ENCODE results near the gene SQSTM1. TPM values are rescaled to one million over a fixed set of nuclear protein-coding genes. Genes with fewer than 3 reads are reported as not detected.
A peak's percentile ranks its signal among the peaks of the same experiment; 100 is the strongest.

Gene SQSTM1
- total RNA-seq, 2 donors from 2014 or later = 375 to 469 TPM

DNA sequence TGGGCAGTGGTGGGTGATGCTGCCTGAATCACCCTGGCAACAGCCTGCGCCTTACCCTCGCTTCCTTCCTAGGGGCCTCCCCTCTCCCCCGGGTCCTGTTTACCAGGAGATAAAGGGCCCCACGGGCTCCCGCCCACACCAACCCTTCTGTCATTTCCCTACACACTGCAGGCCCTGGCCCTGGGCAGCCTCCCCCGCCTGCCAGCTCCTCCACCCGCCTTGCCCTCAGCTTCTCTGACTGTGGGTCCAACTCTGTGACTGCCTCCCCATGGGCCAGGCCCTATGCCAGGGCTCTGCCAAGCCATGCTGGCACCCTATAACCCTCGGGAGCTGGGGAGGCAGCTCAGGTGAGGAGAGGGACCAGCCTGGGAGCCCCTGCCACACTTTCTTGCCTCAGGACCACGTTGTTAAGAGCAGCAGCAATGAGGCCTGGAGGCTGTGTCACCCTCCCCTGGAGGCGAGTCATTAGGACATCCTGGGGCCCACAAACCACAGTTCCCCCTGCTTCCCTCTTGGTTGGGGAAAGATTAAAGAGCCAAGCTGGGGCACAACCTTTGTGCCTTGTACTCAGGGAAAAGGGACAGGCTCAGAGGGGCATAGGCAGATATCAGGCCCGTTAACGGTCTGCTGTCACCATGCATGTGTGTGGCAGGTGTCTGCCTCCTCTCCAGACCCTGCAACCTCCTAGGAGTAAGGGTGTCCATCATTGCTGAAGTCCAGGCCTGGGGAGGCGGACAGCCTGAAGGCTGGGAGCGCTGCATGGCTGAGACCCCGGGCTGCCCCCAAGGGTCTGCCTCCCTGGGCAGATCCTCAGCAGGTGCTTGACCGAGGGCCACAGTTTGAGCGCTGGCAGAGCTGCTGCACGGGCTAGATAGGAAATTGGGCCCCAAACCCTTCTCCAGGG is 16.8 kb upstream of the SQSTM1 start:
- Histone ChIP-seq H3K4me3 (no peak overlapping the region), H3K4me1 (ENCODE audit: control insufficient read depth in 1 of 2, low read depth in 2 of 2) (peaks cover 15 to 29% of the 10 kb centered on the region in 2 donors), H3K27ac (no peak overlapping the region), H3K27me3 (replicated peaks; ENCODE audit: insufficient read depth) (no peaks in the 10 kb centered on the region), H3K36me3 (peaks cover 18% of the 10 kb centered on the region), H3K9me3 (no peaks in the 10 kb centered on the region)
- DNase-seq (ENCODE audit: low spot score) = no peak
- no peak for ATAC-seq (ENCODE audit: insufficient number of reproducible peaks, low FRiP score, low read depth)
- no peak for TF ChIP-seq CTCF (IDR thresholded peaks at IDR 0.05)

DNA sequence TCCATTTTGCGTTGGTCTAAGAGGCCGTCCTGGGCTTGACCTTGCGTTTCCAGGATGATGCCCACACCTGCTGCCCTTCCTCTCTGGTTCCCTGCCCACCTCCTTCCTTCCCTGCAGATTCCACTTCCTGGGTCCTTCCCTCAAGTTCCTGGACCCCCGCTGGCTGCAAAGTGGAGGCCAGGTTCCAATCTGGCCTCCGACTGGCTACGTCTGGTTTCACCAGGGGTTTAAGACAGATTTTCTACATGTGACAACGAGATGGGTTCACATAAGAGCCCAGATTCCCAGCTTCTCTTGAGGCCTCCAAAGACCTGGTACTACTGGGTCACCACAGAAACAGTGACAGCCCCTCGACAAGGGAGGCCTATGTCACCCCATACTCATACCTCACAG is 16.2 kb upstream of the SQSTM1 start:
- TF ChIP-seq CTCF (IDR thresholded peaks at IDR 0.05) = no peak
- H3K36me3 ChIP-seq = peaks cover 12% of the 10 kb centered on the region
- no peak for ATAC-seq (ENCODE audit: insufficient number of reproducible peaks, low FRiP score, low read depth)
- peak overlapping the region; percentile 95 for H3K4me3 ChIP-seq
- no peak overlapping the region for H3K27ac ChIP-seq
- H3K4me1 ChIP-seq (ENCODE audit: control insufficient read depth in 1 of 2, low read depth in 2 of 2) = peaks cover 15 to 29% of the 10 kb centered on the region in 2 donors
- H3K9me3 ChIP-seq = no peaks in the 10 kb centered on the region
- no peak for DNase-seq (ENCODE audit: low spot score)
- no peaks in the 10 kb centered on the region for H3K27me3 ChIP-seq (replicated peaks; ENCODE audit: insufficient read depth)

DNA sequence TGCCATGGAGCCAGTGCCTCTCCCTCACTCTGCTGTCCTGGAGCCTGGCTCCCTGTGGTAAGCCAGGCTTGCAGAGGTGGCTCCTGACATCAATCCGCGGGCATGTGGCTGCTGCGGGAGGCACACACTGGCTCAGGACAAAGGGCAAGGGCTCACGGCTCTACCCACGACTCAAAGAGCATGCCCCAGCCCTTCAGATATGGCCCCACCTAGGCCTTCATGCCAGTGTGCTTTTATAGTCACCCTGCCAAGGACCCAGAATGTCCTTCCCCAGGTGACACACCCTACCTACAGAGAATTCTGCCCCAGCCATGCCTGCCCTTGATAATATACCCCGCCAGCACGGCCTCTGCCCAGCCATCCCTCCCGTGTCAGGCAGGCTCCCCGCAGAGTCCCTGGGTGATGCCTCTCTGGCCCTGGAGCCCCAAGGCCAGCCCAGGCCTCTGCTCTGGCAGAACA is 15.6 kb upstream of the SQSTM1 start:
- Histone ChIP-seq H3K27ac (peak overlapping the region; percentile 54 to 85), H3K27me3 (replicated peaks; ENCODE audit: insufficient read depth) (no peaks in the 10 kb centered on the region), H3K4me1 (ENCODE audit: control insufficient read depth in 1 of 2, low read depth in 2 of 2) (peaks cover 15 to 29% of the 10 kb centered on the region in 2 donors), H3K4me3 (peak overlapping the region; percentile 95), H3K36me3 (peaks cover 6% of the 10 kb centered on the region), H3K9me3 (no peaks in the 10 kb centered on the region)
- ATAC-seq (ENCODE audit: insufficient number of reproducible peaks, low FRiP score, low read depth) (no peak), DNase-seq (ENCODE audit: low spot score) (no peak)
- no peak for TF ChIP-seq CTCF (IDR thresholded peaks at IDR 0.05)

DNA sequence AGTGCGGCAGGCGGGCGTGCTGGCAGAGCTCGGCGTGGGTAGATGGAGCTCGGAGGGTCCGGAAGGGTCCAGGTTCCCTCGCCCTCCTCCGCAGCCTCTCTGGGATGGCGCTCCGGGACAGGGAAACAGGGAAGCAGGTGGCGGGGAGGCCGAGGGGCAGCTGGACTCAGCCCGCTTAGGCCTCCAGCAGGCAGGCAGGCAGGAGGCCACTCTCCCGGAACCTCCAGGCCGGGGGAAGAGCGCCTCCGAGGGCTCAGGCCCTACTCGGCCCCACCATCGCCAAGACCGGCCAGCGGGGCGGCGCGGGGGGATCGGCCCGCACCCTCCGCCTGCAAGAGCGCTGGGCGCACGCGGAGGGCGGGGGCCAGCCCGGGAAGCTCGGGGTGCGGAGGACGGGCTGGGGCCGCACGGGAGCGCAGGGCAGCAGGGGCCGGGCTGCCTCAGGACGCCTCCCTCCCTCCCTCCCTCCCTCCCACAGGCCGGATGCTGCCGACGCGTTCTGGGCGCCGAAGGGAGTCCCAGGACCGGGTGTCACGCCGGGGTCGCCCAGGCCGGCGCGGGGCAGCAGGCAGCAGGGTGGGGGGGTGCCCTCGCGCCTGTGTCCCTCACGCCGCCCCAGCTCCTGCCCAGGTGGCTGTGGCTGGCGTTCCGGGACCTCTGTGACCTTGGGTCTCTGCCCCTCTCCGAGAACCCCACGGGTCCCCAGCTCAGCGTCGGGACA is 15.0 kb upstream of the SQSTM1 start:
- Histone ChIP-seq H3K4me1 (ENCODE audit: control insufficient read depth in 1 of 2, low read depth in 2 of 2) (peaks cover 15 to 29% of the 10 kb centered on the region in 2 donors), H3K36me3 (peaks cover 4% of the 10 kb centered on the region), H3K27ac (peak overlapping the region; percentile 75 to 85), H3K27me3 (replicated peaks; ENCODE audit: insufficient read depth) (no peaks in the 10 kb centered on the region), H3K9me3 (no peaks in the 10 kb centered on the region), H3K4me3 (peak overlapping the region; percentile 95)
- no peak for TF ChIP-seq CTCF (IDR thresholded peaks at IDR 0.05)
- DNase-seq (ENCODE audit: low spot score) (no peak), ATAC-seq (ENCODE audit: insufficient number of reproducible peaks, low FRiP score, low read depth) (peak; percentile 15)
